Measurements from ENCODE around the gene CYP27B1. TPM values are rescaled to one million over a fixed set of nuclear protein-coding genes. Genes with fewer than 3 reads are reported as not detected.

CYP27B1 gene
- total and polyA plus RNA-seq, 10 of the 15 experiments (the other 5 are each of a cell fraction or from before 2014, with no cell fraction given) = 0.10 to 2.7 (median 1.1) TPM

- TF ChIP-seq USF2 (IDR thresholded peaks at IDR 0.05; ENCODE audit: borderline replicate concordance, low read depth, low read length) (peak; percentile 100), RAD51 (IDR thresholded peaks at IDR 0.05) (peak; percentile 100), CBFB (IDR thresholded peaks at IDR 0.05; ENCODE audit: low read depth) (peak; percentile 88; the same call in 1 of the 2 replicates)
Measured at GRCh38 chr12:57751788-57752667, 14.8 kb downstream of the CYP27B1 start, which contains the start of gene CDK4 (continued).

GRCh38 chr12:57751432-57751787 is 15.5 kb downstream of the CYP27B1 start:
- WGBS (ENCODE audit: insufficient coverage, insufficient replicate concordance, low lambda C conversion rate, missing lambda C conversion rate) = 5% methylated on average over 8 of the region's 8 CpGs
- Histone ChIP-seq H3K9me3 (replicated peaks; ENCODE audit: control insufficient read depth, insufficient read depth, low read length) (no peaks in the 10 kb centered on the region), H2AFZ (ENCODE audit: control insufficient read depth, low read depth, low read length) (peak overlapping the region; percentile 83), H3K9ac (ENCODE audit: control insufficient read depth, insufficient read depth, low read length) (peak overlapping the region; percentile 99), H3K27me3 (replicated peaks in 1 of 2; ENCODE audit: control insufficient read depth in 2 of 2, insufficient read depth in 2 of 2, low read length in 1 of 2) (no peaks in the 10 kb centered on the region), H3K4me2 (ENCODE audit: control insufficient read depth, insufficient read depth) (peak overlapping the region; percentile 78), H4K20me1 (ENCODE audit: control insufficient read depth, insufficient read depth) (no peaks in the 10 kb centered on the region), H3K27ac (ENCODE audit: control insufficient read depth, insufficient read depth) (peak overlapping the region; percentile 94), H3K4me1 (ENCODE audit: control insufficient read depth, insufficient read depth, low read length) (peaks cover 21% of the 10 kb centered on the region), H3K4me3 (peak overlapping the region; percentile 79), H3K36me3 (ENCODE audit: control insufficient read depth in 2 of 2, insufficient read depth in 2 of 2, low read length in 1 of 2) (peaks cover 6 to 7% of the 10 kb centered on the region in 2 experiments), H3K79me2 (ENCODE audit: control insufficient read depth, insufficient read depth, low read length) (peaks cover 30% of the 10 kb centered on the region)
- in situ Hi-C loops (cut with MboI) (no loop called here), intact Hi-C loops (cut with micrococcal nuclease; ENCODE audit: unreplicated experiment) (loop anchor here (10.0 kb wide), 1 partner anchor 277 kb away; the partner anchor contains the start of gene ARHGAP9)
- RAD21 ChIA-PET (ENCODE audit: unreplicated experiment) = interaction anchor here (0.6 to 1.1 kb wide), 4 partner anchors 10 to 190 kb away, joined by 3 to 5 read pairs (median 4); no protein-coding TSS in a partner anchor
- no peak for FAIRE-seq
- peak; percentile 2 for ATAC-seq
- POLR2A ChIA-PET = interaction anchor here (0.8 to 1.2 kb wide), 2 partner anchors 10 to 12 kb away, joined by 4 to 18 read pairs; no protein-coding TSS in a partner anchor
- SMC1A ChIA-PET (ENCODE audit: uncharacterized antibody, unreplicated experiment) = no interaction called here
- DNase-seq (ENCODE audit: low read depth, low spot score) = no peak
- CTCF ChIA-PET = interaction anchor here (1.2 to 1.9 kb wide), 2 partner anchors 10 to 144 kb away, joined by 3 to 9 read pairs; no protein-coding TSS in a partner anchor
- TF ChIP-seq CBFB (IDR thresholded peaks at IDR 0.05; ENCODE audit: low read depth) = no peak
- TF ChIP-seq SREBF2 (IDR thresholded peaks at IDR 0.05; ENCODE audit: low read length) = no peak
- TF ChIP-seq POLR2AphosphoS2 (IDR thresholded peaks at IDR 0.05; ENCODE audit: low read depth, low read length) = 0 out of 2 replicates have a peak, but pooled peaks have one; percentile 22
- TF ChIP-seq MTA3 (IDR thresholded peaks at IDR 0.05; ENCODE audit: borderline replicate concordance, low read length) = peak; percentile 35; the same call in 1 of the 2 replicates
- BruUV-seq (replicated peaks) = no TSS peak

All from GM12878 (cell line).